Astrocyte of the spinal cord (primary cell): ENCODE measurements around the gene ANGPT4.
A peak's percentile ranks its signal among the peaks of the same experiment; 100 is the strongest.

Experiments used
- DNase-seq: peaks from one replicate; pipeline ENCODE4 v3.0.0; 2011; ENCODE audit warnings: low read depth, low spot score
- H3K4me3 ChIP-seq: 2 replicates; pipeline ENCODE4 v1.5.1; 2011; ENCODE audit warnings: low read depth, mild to moderate bottlenecking, low read length, moderate library complexity
- in situ Hi-C: cut with HindIII; loops from 2 replicates; pipeline ENCODE4 v1.10.0; 2017; ENCODE audit warnings: low sequenced_read_pairs
- TF ChIP-seq, protein P1 (sequence below): IDR thresholded peaks from 2 replicates; pipeline ENCODE4 v1.5.1; 2012; ENCODE audit warnings: low read depth, mild to moderate bottlenecking, low read length, inconsistent platforms

Gene ANGPT4

DNA sequence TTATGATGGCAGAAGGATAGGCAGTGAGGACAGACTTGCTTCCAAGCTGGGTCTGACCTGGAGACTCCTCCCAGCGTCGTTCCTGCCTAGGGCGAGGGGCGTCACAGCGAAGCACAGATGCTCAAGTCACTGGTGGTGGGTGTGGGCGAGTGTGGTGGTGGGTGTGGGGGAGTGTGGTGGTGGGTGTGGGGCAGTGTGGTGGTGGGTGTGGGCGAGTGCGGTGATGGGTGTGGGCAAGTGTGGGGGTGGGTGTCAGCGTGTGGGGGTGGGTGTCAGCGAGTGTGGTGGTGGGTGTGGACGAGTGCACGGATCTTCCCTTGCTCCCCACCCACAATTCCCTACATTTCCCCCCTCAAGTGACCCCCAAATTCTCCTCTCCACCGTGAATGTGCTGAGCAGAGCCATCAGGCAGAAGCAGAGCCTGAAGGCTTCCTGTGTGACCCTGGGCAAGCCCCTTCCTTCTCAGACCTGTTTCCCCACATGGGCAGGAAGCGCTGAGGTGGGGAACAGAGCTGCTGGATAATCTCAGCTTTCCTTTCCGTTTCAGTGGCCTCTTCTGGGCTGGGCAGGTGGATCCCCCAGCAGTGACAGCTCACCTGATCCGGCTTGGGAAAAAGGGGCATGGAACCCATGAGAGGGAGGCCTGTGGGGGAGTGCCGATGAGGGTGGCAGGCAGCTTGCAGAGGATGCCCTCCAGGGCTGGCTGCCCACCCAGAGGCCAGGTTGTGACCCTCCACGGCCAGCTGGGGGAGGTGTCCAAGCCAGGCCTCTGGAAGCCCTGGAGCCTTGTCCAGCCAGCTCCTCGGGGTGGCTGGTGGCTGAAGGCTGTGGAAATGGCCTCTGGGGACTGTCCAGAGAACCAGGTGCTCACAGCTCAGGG is 43.0 kb upstream of the ANGPT4 start:
- no peak for DNase-seq
- in situ Hi-C loops, result no loop called here
- TF ChIP-seq, protein P1, sequence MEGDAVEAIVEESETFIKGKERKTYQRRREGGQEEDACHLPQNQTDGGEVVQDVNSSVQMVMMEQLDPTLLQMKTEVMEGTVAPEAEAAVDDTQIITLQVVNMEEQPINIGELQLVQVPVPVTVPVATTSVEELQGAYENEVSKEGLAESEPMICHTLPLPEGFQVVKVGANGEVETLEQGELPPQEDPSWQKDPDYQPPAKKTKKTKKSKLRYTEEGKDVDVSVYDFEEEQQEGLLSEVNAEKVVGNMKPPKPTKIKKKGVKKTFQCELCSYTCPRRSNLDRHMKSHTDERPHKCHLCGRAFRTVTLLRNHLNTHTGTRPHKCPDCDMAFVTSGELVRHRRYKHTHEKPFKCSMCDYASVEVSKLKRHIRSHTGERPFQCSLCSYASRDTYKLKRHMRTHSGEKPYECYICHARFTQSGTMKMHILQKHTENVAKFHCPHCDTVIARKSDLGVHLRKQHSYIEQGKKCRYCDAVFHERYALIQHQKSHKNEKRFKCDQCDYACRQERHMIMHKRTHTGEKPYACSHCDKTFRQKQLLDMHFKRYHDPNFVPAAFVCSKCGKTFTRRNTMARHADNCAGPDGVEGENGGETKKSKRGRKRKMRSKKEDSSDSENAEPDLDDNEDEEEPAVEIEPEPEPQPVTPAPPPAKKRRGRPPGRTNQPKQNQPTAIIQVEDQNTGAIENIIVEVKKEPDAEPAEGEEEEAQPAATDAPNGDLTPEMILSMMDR, result no peak
- H3K4me3 ChIP-seq, result no peak overlapping the region

DNA sequence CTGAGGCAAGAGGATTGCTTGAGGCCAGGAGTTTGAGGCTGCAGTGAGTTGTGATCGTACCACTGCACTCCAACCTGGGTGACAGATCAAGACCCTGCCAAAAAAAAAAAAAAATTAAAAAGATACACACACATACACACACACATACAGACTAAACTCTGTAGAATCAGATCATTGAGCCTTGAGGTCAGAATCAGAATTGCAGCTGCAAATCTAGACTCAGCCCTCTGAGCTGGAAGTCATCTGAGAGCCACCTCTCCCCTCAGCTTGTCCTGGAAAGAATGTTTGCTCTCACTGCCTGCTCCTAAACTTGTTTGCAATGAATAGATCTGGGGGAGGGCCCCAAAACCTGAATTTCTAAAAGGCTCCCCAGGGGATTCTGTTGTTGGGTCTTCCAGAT is 41.4 kb upstream of the ANGPT4 start:
- TF ChIP-seq, protein P1, result no peak
- H3K4me3 ChIP-seq, result no peak overlapping the region
- in situ Hi-C loops, result no loop called here
- DNase-seq, result no peak

DNA sequence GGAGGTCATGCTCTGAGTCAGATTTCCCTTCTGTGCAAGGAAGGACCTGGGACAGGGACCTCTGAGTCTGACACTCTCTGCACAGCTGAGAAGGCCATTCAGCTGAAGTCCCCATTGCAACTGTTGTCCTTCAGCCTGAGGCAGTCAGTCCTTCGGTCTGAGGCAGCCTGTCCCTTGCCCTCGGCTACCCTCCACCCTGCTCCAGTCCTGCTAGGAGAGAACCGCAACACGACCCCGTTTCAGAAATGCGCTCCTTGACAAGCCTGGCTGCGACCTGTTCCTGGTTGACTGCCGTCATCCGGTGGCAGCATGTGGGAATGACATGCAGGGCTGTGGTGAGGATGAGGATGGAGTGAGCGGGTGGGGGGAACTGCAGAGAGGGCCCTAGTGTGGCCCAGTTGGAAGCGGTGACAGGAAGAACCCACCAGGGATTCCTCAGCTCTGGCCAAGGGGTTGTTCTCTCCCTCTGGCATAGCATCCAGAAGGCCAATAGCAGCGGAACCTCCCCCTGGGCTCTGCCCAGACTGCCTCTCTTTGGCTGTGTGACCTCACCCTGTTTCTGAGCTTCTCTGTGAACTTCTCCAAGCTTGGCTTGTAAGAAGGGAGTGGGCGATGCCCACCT is 40.3 kb upstream of the ANGPT4 start:
- TF ChIP-seq, protein P1, result peak; percentile 98
- in situ Hi-C loops, result no loop called here
- DNase-seq, result peak; percentile 46
- no peak overlapping the region for H3K4me3 ChIP-seq

GRCh38 chr20:955656-956055 is 39.5 kb upstream of the ANGPT4 start:
- TF ChIP-seq, protein P1, result no peak
- DNase-seq, result no peak
- H3K4me3 ChIP-seq, result no peak overlapping the region
- in situ Hi-C loops, result no loop called here

- H3K4me3 ChIP-seq, result no peak overlapping the region
- TF ChIP-seq, protein P1, result no peak
- no peak for DNase-seq
- in situ Hi-C loops, result no loop called here
Measured at GRCh38 chr20:955111-955510, 39.0 kb upstream of the ANGPT4 start.

- no peak for DNase-seq
- H3K4me3 ChIP-seq, result no peak overlapping the region
- TF ChIP-seq, protein P1, result peak; percentile 11
- in situ Hi-C loops, result no loop called here
Measured at GRCh38 chr20:953742-954141, 37.6 kb upstream of the ANGPT4 start.
